ENCODE data around the gene RFX7.

RFX7 gene

GRCh38 chr15:56248311-56248992 lies 4.8 kb upstream of the RFX7 start:
- Histone ChIP-seq H3K36me3 (ENCODE audit: control insufficient read depth in 2 of 2, insufficient read depth in 1 of 2, low read length in 2 of 2) (no peaks in the 10 kb centered on the region), H3K4me1 (ENCODE audit: control insufficient read depth, insufficient read depth, low read length) (peaks cover 11% of the 10 kb centered on the region; the same call in 1 of the 2 replicates), H3K9me3 (ENCODE audit: control insufficient read depth, insufficient read depth, low read depth, low read length) (no peaks in the 10 kb centered on the region), H3K27ac (ENCODE audit: extremely low read depth, low read depth, low read length) (no peak overlapping the region), H3K4me3 (ENCODE audit: low read depth, low read length) (no peak overlapping the region)
- TF ChIP-seq ZNF335 (tag by site-specific recombination; conservative IDR thresholded peaks at IDR 0.05), result peak; percentile 36; the same call in 1 of the 2 replicates
- TF ChIP-seq FEZF1 (tag by site-specific recombination; IDR thresholded peaks at IDR 0.05), result peak; percentile 34
- TF ChIP-seq, protein P1, sequence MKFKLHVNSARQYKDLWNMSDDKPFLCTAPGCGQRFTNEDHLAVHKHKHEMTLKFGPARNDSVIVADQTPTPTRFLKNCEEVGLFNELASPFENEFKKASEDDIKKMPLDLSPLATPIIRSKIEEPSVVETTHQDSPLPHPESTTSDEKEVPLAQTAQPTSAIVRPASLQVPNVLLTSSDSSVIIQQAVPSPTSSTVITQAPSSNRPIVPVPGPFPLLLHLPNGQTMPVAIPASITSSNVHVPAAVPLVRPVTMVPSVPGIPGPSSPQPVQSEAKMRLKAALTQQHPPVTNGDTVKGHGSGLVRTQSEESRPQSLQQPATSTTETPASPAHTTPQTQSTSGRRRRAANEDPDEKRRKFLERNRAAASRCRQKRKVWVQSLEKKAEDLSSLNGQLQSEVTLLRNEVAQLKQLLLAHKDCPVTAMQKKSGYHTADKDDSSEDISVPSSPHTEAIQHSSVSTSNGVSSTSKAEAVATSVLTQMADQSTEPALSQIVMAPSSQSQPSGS (tag by site-specific recombination; IDR thresholded peaks at IDR 0.05; ENCODE audit: low read depth), result no peak
- TF ChIP-seq PRDM6 (tag by site-specific recombination; IDR thresholded peaks at IDR 0.05), result peak; percentile 69
- POLR2A ChIA-PET, result no interaction called here
- CTCF ChIA-PET, result interaction anchor here (0.6 to 6.2 kb wide), 18 partner anchors 9 to 269 kb away, joined by 3 to 83 read pairs (median 3); no protein-coding TSS in a partner anchor

DNA sequence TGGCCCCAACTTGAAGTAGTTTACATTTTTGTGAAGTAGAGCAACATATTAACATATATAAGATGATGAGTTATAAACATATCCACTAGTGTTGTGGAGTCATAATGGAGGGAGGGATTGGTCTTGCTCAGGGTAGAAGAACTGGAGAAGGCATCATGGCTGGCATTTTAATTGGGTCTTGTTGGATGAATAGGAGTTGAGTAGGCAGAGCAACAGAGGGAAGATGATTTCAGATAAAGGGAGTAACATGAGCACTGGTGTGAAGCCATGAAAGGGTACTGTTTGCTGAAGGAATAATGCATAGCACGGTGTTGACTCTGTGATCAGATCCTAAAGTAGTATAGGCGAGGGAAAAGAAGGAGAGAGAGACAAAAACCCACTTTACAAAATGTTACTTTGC lies 3.6 kb upstream of the RFX7 start:
- no peaks in the 10 kb centered on the region for H3K36me3 ChIP-seq (ENCODE audit: control insufficient read depth in 2 of 2, insufficient read depth in 1 of 2, low read length in 2 of 2)
- TF ChIP-seq ZFP3 (tag by site-specific recombination; IDR thresholded peaks at IDR 0.05; ENCODE audit: low read depth), result peak; percentile 55; the same call in 1 of the 2 replicates
- TF ChIP-seq ZNF670 (tag by site-specific recombination; IDR thresholded peaks at IDR 0.05; ENCODE audit: low read depth), result no peak
- ChIA-PET POLR2A (no interaction called here), CTCF (interaction anchor here (6.2 kb wide), 1 partner anchor 181 kb away, joined by 83 read pairs; no protein-coding TSS in a partner anchor)
- peaks cover 11% of the 10 kb centered on the region; the same call in 1 of the 2 replicates for H3K4me1 ChIP-seq (ENCODE audit: control insufficient read depth, insufficient read depth, low read length)
- no peaks in the 10 kb centered on the region for H3K9me3 ChIP-seq (ENCODE audit: control insufficient read depth, insufficient read depth, low read depth, low read length)
- no peak overlapping the region for H3K4me3 ChIP-seq (ENCODE audit: low read depth, low read length)
- H3K27ac ChIP-seq (ENCODE audit: extremely low read depth, low read depth, low read length), result no peak overlapping the region

DNA sequence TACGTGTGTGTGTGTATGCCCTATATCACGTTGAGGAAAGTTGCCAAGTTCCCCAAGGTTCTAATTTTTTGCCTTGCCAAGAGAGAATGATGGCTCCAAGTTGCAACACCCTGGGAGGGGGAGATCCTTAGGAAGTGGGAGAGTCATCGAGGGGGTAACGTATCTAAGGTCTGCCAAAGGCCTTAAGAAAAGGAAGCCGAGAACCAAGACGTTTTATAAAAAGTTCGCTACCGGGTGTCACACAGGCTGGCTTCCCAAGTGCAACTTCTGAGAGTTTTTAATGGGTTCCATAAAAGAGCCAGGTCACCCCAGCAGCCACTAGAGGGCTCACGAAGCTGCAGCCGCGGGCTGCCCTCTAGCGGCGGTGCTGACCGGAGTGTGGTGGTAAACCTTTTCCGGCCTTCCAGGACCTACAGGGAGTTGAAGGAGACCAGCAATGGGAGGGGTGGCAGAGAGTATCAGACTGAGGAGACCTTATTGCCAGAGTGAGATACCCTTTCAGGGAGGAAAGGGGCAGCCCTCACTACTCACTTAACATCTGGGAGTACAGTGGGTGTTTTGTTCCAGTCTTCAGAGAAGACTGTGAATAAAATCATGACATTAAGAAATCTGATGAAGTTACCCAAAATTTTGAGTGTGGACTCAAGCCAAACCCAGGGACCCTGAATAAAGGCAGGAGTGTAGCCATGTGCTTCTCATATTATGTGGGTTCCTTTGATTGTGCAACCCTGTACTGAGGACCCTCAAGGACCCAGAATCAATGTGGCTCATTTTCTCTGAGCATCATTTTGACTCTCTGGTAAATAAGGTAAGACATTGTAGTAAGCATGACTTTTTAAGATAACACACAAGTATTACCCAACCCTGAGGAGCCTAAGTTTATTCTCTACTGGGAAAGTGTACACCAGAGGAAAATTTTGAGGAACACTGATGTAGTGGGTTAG lies 2.5 kb upstream of the RFX7 start:
- peaks cover 6% of the 10 kb centered on the region; the same call in 1 of the 2 replicates for H3K4me1 ChIP-seq (ENCODE audit: control insufficient read depth, insufficient read depth, low read length)
- ChIA-PET CTCF (interaction anchor here (0.6 to 2.5 kb wide), 15 partner anchors 29 to 346 kb away, joined by 3 to 19 read pairs (median 5); no protein-coding TSS in a partner anchor), POLR2A (no interaction called here)
- H3K4me3 ChIP-seq (ENCODE audit: low read depth, low read length), result peak overlapping the region; percentile 26
- H3K36me3 ChIP-seq (ENCODE audit: control insufficient read depth in 2 of 2, insufficient read depth in 1 of 2, low read length in 2 of 2), result no peaks in the 10 kb centered on the region
- H3K9me3 ChIP-seq (ENCODE audit: control insufficient read depth, insufficient read depth, low read depth, low read length), result no peaks in the 10 kb centered on the region
- H3K27ac ChIP-seq (ENCODE audit: extremely low read depth, low read depth, low read length), result peak overlapping the region; percentile 81; the same call in 1 of the 2 replicates
- TF ChIP-seq MYNN (tag by site-specific recombination; IDR thresholded peaks at IDR 0.05; ENCODE audit: borderline replicate concordance) (no peak), ZSCAN30 (tag by site-specific recombination; IDR thresholded peaks at IDR 0.05) (peak; percentile 93), PATZ1 (tag by site-specific recombination; IDR thresholded peaks at IDR 0.05) (no peak), GLIS1 (tag by site-specific recombination; IDR thresholded peaks at IDR 0.05) (peak; percentile 49), ZNF837 (tag by site-specific recombination; IDR thresholded peaks at IDR 0.05) (no peak), SP7 (tag by site-specific recombination; IDR thresholded peaks at IDR 0.05) (peak; percentile 58), SALL2 (tag by site-specific recombination; IDR thresholded peaks at IDR 0.05; ENCODE audit: borderline replicate concordance) (no peak), ZNF24 (tag by site-specific recombination; IDR thresholded peaks at IDR 0.05) (peak; percentile 54; the same call in 1 of the 2 replicates), ZNF660 (tag by site-specific recombination; IDR thresholded peaks at IDR 0.05) (peak; percentile 92)
- TF ChIP-seq, protein P2, sequence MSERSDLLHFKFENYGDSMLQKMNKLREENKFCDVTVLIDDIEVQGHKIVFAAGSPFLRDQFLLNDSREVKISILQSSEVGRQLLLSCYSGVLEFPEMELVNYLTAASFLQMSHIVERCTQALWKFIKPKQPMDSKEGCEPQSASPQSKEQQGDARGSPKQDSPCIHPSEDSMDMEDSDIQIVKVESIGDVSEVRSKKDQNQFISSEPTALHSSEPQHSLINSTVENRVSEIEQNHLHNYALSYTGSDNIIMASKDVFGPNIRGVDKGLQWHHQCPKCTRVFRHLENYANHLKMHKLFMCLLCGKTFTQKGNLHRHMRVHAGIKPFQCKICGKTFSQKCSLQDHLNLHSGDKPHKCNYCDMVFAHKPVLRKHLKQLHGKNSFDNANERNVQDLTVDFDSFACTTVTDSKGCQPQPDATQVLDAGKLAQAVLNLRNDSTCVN (tag by site-specific recombination; optimal IDR thresholded peaks at IDR 0.05), result peak; percentile 15
- TF ChIP-seq, protein P3, sequence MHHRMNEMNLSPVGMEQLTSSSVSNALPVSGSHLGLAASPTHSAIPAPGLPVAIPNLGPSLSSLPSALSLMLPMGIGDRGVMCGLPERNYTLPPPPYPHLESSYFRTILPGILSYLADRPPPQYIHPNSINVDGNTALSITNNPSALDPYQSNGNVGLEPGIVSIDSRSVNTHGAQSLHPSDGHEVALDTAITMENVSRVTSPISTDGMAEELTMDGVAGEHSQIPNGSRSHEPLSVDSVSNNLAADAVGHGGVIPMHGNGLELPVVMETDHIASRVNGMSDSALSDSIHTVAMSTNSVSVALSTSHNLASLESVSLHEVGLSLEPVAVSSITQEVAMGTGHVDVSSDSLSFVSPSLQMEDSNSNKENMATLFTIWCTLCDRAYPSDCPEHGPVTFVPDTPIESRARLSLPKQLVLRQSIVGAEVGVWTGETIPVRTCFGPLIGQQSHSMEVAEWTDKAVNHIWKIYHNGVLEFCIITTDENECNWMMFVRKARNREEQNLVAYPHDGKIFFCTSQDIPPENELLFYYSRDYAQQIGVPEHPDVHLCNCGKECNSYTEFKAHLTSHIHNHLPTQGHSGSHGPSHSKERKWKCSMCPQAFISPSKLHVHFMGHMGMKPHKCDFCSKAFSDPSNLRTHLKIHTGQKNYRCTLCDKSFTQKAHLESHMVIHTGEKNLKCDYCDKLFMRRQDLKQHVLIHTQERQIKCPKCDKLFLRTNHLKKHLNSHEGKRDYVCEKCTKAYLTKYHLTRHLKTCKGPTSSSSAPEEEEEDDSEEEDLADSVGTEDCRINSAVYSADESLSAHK (tag by site-specific recombination; IDR thresholded peaks at IDR 0.05), result 0 out of 2 replicates have a peak, but pooled peaks have one; percentile 22

Measured in HEK293 (cell line).